Ectodermal cell (in vitro differentiated cells): ENCODE measurements around the gene TMTC1. TPM values are rescaled to one million over a fixed set of nuclear protein-coding genes. Genes with fewer than 3 reads are reported as not detected.
"Not testable (repeated sequence)": the region's sequence is repeated elsewhere in the genome, so short reads cannot be mapped to it uniquely, and the experiment has no call there.

ENCODE experiments used
- H3K27ac ChIP-seq: 2 replicates; pipeline ENCODE4 v1.7.0; 2013; ENCODE audit warnings: mild to moderate bottlenecking, low read depth, low read length; ENCODE audit not compliant: insufficient read depth, poor library complexity, severe bottlenecking
- H3K27me3 ChIP-seq: 2 replicates; pipeline ENCODE4 v1.7.0; 2013; ENCODE audit warnings: mild to moderate bottlenecking, low read length; ENCODE audit not compliant: insufficient read depth, control insufficient read depth, poor library complexity, severe bottlenecking
- H3K36me3 ChIP-seq: one replicate; pipeline ENCODE4 v1.7.0; 2013; ENCODE audit warnings: low read length; ENCODE audit not compliant: control insufficient read depth, insufficient read depth
- H3K4me1 ChIP-seq: one replicate; pipeline ENCODE4 v1.7.0; 2013; ENCODE audit warnings: low read length; ENCODE audit not compliant: control insufficient read depth, insufficient read depth
- H3K4me3 ChIP-seq: 2 replicates; pipeline ENCODE4 v1.7.0; 2013; ENCODE audit warnings: low read depth, low read length, control low read depth; ENCODE audit not compliant: insufficient read depth
- H3K9me3 ChIP-seq: 2 replicates; pipeline ENCODE4 v1.7.0; 2013; ENCODE audit warnings: mild to moderate bottlenecking, low read length, moderate library complexity; ENCODE audit not compliant: control insufficient read depth
- WGBS, 2 experiments: methylation state at CpG; one replicate each; pipeline ENCODE4 v1.1.7; 2013; ENCODE audit warnings: missing lambda C conversion rate in 2 of 2; 5-methylcytosine and 5-hydroxymethylcytosine counted together
- polyA plus RNA-seq, 4 experiments: library from polyadenylated mRNA; stranded (reverse); fragments of 50-300 nt; gene quantifications; one replicate each; pipeline ENCODE4 v1.2.3, GENCODE V29; 2013

TMTC1 gene
- 11.2 TPM for polyA plus RNA-seq (2013, experiment 1 of 4)
- polyA plus RNA-seq (2013, experiment 2 of 4) = 12.9 TPM
- polyA plus RNA-seq (2013, experiment 3 of 4) = 10.1 TPM
- 10.1 TPM for polyA plus RNA-seq (2013, experiment 4 of 4)

GRCh38 chr12:29783773-29784666, at the start of gene TMTC1:
Gene TMTC1 (minus strand): TSS chr12:29783942. CDS start chr12:29783751, 191 bp downstream.
- Histone ChIP-seq H3K4me3 (peak within 1 kb of the TSS; percentile 62), H3K36me3 (no peaks in the 10 kb centered on the region), H3K27ac (no peak within 1 kb of the TSS), H3K4me1 (no peaks in the 10 kb centered on the region), H3K9me3 (peaks cover 2% of the 10 kb centered on the region), H3K27me3 (peaks cover 15% of the 10 kb centered on the region)
- 0% methylated on average over 87 of the region's 87 CpGs for WGBS, 2 experiments

GRCh38 chr12:29831173-29831572, 47.4 kb upstream of the TMTC1 start:
- Histone ChIP-seq H3K27ac (no peak overlapping the region), H3K27me3 (no peaks in the 10 kb centered on the region), H3K36me3 (no peaks in the 10 kb centered on the region), H3K9me3 (no peaks in the 10 kb centered on the region), H3K4me3 (no peak overlapping the region), H3K4me1 (no peaks in the 10 kb centered on the region)
- 85 to 92% methylated on average over 3 of the region's 3 CpGs for WGBS, 2 experiments

GRCh38 chr12:29830391-29830790, 46.6 kb upstream of the TMTC1 start:
- Histone ChIP-seq H3K27me3 (no peaks in the 10 kb centered on the region), H3K27ac (no peak overlapping the region), H3K36me3 (no peaks in the 10 kb centered on the region), H3K9me3 (no peaks in the 10 kb centered on the region), H3K4me1 (no peaks in the 10 kb centered on the region), H3K4me3 (no peak overlapping the region)
- WGBS, 2 experiments = 89 to 100% methylated on average over 1 of the region's 1 CpG

- H3K4me3 ChIP-seq = no peak overlapping the region
- no peak overlapping the region for H3K27ac ChIP-seq
- 94 to 100% methylated on average over 2 of the region's 2 CpGs for WGBS, 2 experiments
- H3K4me1 ChIP-seq = no peaks in the 10 kb centered on the region
- H3K36me3 ChIP-seq = no peaks in the 10 kb centered on the region
- no peaks in the 10 kb centered on the region for H3K9me3 ChIP-seq
- H3K27me3 ChIP-seq = no peaks in the 10 kb centered on the region
Measured at GRCh38 chr12:29818916-29819623, 35.3 kb upstream of the TMTC1 start.

- WGBS, 2 experiments = 95% methylated on average over 2 of the region's 2 CpGs
- Histone ChIP-seq H3K4me3 (no peak overlapping the region), H3K4me1 (no peaks in the 10 kb centered on the region), H3K9me3 (no peaks in the 10 kb centered on the region), H3K27ac (no peak overlapping the region), H3K27me3 (no peaks in the 10 kb centered on the region), H3K36me3 (no peaks in the 10 kb centered on the region)
Measured at GRCh38 chr12:29816874-29817725, 33.4 kb upstream of the TMTC1 start.

GRCh38 chr12:29809616-29810361, 26.0 kb upstream of the TMTC1 start:
- H3K27me3 ChIP-seq, H3K27ac ChIP-seq, H3K9me3 ChIP-seq, H3K4me3 ChIP-seq, H3K36me3 ChIP-seq, H3K4me1 ChIP-seq: not testable (repeated sequence)
- 94% methylated on average over 22 to 24 of the region's 24 CpGs for whole genome bisulfite sequencing, 2 experiments

GRCh38 chr12:29807129-29807528, 23.4 kb upstream of the TMTC1 start:
- H3K4me3 ChIP-seq = no peak overlapping the region
- H3K9me3 ChIP-seq = no peaks in the 10 kb centered on the region
- no peaks in the 10 kb centered on the region for H3K27me3 ChIP-seq
- no peak overlapping the region for H3K27ac ChIP-seq
- H3K36me3 ChIP-seq = no peaks in the 10 kb centered on the region
- no peaks in the 10 kb centered on the region for H3K4me1 ChIP-seq

GRCh38 chr12:29804019-29804418, 20.3 kb upstream of the TMTC1 start:
- Histone ChIP-seq H3K27ac (no peak overlapping the region), H3K27me3 (no peaks in the 10 kb centered on the region), H3K4me3 (no peak overlapping the region), H3K36me3 (no peaks in the 10 kb centered on the region), H3K9me3 (no peaks in the 10 kb centered on the region), H3K4me1 (no peaks in the 10 kb centered on the region)

GRCh38 chr12:29799591-29799990, 15.8 kb upstream of the TMTC1 start:
- Histone ChIP-seq H3K4me1 (peaks cover 26% of the 10 kb centered on the region), H3K9me3 (no peaks in the 10 kb centered on the region), H3K27me3 (no peaks in the 10 kb centered on the region), H3K36me3 (no peaks in the 10 kb centered on the region), H3K27ac (no peak overlapping the region), H3K4me3 (no peak overlapping the region)
